Measurements from ENCODE around the gene LSP1.

The LSP1 gene

DNA sequence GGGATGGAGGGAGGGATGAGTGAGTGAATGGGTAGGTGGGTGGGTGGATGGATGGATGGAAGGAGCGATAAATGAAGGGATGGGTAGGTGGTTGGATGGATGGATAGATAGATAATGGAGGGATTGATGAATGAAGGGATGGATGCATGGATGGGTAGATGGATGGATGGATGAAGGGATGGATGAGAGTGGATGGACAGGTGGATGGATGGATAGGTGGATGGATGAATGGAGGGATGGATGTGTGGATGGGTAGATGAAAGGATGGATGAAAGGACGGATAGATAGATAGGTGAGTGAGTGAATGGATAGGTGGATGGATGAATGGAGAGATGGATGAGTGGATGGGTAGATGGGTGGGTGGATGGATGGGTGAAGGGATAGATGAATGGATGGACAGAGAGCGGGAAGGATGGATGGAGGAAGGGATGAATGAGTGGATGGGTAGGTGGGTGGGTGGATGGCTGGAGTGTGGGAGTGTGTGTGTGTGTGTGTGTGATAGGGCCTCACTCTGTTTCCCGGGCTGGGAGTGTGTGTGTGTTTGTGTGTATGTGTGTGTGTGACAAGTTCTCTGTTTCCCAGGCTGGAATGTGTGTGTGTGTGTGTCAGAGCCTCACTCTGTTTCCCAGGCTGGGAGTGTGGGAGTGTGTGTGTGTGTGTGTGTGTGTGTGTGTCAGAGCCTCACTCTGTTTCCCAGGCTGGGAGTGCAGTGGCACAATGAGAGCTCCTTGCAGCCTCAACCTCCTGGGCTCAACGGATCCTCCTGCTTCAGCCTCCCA, 40.9 kb downstream of the LSP1 start:
- no peaks in the 10 kb centered on the region for H3K79me2 ChIP-seq (ENCODE audit: low read length)
- no peak overlapping the region for H3K4me3 ChIP-seq (ENCODE audit: low read length)
- H4K20me1 ChIP-seq (ENCODE audit: insufficient read depth, low read length), result no peaks in the 10 kb centered on the region
- H3K9me3 ChIP-seq (replicated peaks; ENCODE audit: insufficient read depth, low read length), result no peaks in the 10 kb centered on the region
- H3K27me3 ChIP-seq (replicated peaks; ENCODE audit: insufficient read depth, low read length), result peaks cover 42% of the 10 kb centered on the region
- no peak overlapping the region for H3K4me2 ChIP-seq (ENCODE audit: low read depth, low read length)
- H3K27ac ChIP-seq (ENCODE audit: low read length), result no peak overlapping the region
- no peaks in the 10 kb centered on the region for H3K9me2 ChIP-seq (replicated peaks; ENCODE audit: insufficient read depth, low read length)
- H3K36me3 ChIP-seq (replicated peaks; ENCODE audit: insufficient read depth, low read length), result no peaks in the 10 kb centered on the region
- no peak for DNase-seq
- TF ChIP-seq CTCF (IDR thresholded peaks at IDR 0.05; ENCODE audit: low read length) (no peak), EZH2phosphoT487 (IDR thresholded peaks at IDR 0.05; ENCODE audit: low read length) (no peak), EZH2 (optimal IDR thresholded peaks at IDR 0.05; ENCODE audit: low read depth, low read length) (no peak)
- no peak overlapping the region for H2AFZ ChIP-seq (ENCODE audit: low read length)
- no peaks in the 10 kb centered on the region for H3F3A ChIP-seq (ENCODE audit: insufficient read depth, low read length)
- H3K9ac ChIP-seq (ENCODE audit: low read length), result no peak overlapping the region
- H3K4me1 ChIP-seq (ENCODE audit: low read length), result no peaks in the 10 kb centered on the region

DNA sequence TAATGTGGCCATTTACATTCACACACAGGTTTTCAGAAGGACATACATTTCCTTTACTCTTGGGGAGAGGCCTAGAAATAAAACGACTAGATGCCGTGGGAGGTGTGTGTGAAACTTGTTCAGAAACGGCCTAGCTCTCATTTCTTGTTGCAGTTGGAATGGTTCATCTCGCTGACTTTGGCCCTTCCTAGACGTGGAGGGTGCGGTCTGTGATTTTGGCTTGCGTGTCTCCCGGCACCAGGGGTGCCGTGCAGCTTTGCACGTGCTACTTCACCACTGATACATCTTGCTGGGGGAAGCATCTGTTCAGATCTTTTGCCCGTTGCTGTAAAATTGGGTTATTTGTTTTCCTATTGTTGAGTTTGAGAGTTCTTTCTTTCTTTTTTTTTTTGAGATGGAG, 41.9 kb downstream of the LSP1 start:
- Histone ChIP-seq H3K9me3 (replicated peaks; ENCODE audit: insufficient read depth, low read length) (no peaks in the 10 kb centered on the region), H3K9ac (ENCODE audit: low read length) (no peak overlapping the region), H3K27me3 (replicated peaks; ENCODE audit: insufficient read depth, low read length) (peaks cover 52% of the 10 kb centered on the region), H3K79me2 (ENCODE audit: low read length) (no peaks in the 10 kb centered on the region), H3K4me3 (ENCODE audit: low read length) (no peak overlapping the region), H3K27ac (ENCODE audit: low read length) (no peak overlapping the region), H3K4me2 (ENCODE audit: low read depth, low read length) (no peak overlapping the region), H3K4me1 (ENCODE audit: low read length) (no peaks in the 10 kb centered on the region), H3F3A (ENCODE audit: insufficient read depth, low read length) (no peaks in the 10 kb centered on the region), H3K36me3 (replicated peaks; ENCODE audit: insufficient read depth, low read length) (no peaks in the 10 kb centered on the region), H2AFZ (ENCODE audit: low read length) (no peak overlapping the region), H3K9me2 (replicated peaks; ENCODE audit: insufficient read depth, low read length) (no peaks in the 10 kb centered on the region), H4K20me1 (ENCODE audit: insufficient read depth, low read length) (no peaks in the 10 kb centered on the region)
- no peak for DNase-seq
- no peak for TF ChIP-seq EZH2 (optimal IDR thresholded peaks at IDR 0.05; ENCODE audit: low read depth, low read length)
- TF ChIP-seq EZH2phosphoT487 (IDR thresholded peaks at IDR 0.05; ENCODE audit: low read length), result no peak
- no peak for TF ChIP-seq CTCF (IDR thresholded peaks at IDR 0.05; ENCODE audit: low read length)

DNA sequence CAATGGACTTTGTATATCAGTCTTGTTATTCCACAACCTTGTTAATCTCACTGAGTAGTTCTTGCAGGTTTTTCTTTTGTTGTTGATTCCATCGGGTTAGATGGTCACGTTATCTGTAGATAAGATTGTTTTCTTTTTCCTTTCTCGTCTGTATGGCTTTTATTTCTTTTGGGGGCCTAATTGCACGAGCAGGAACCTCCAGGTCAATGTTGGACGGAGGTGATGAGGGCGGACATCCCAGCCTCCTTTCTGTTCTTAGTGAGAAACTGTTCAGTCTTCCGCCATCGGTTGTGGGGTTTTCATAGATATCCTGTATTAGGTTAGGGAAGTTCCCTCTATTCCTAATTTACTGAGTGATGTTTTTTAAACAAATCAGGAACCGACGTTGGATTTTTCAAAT, 43.6 kb downstream of the LSP1 start:
- Histone ChIP-seq H3K4me2 (ENCODE audit: low read depth, low read length) (no peak overlapping the region), H3F3A (ENCODE audit: insufficient read depth, low read length) (no peaks in the 10 kb centered on the region), H3K36me3 (replicated peaks; ENCODE audit: insufficient read depth, low read length) (no peaks in the 10 kb centered on the region), H3K9ac (ENCODE audit: low read length) (no peak overlapping the region), H2AFZ (ENCODE audit: low read length) (no peak overlapping the region), H3K9me2 (replicated peaks; ENCODE audit: insufficient read depth, low read length) (no peaks in the 10 kb centered on the region), H3K9me3 (replicated peaks; ENCODE audit: insufficient read depth, low read length) (no peaks in the 10 kb centered on the region), H3K79me2 (ENCODE audit: low read length) (no peaks in the 10 kb centered on the region), H3K4me3 (ENCODE audit: low read length) (no peak overlapping the region), H4K20me1 (ENCODE audit: insufficient read depth, low read length) (no peaks in the 10 kb centered on the region), H3K27ac (ENCODE audit: low read length) (no peak overlapping the region), H3K27me3 (replicated peaks; ENCODE audit: insufficient read depth, low read length) (peaks cover 68% of the 10 kb centered on the region), H3K4me1 (ENCODE audit: low read length) (no peaks in the 10 kb centered on the region)
- no peak for DNase-seq
- TF ChIP-seq EZH2phosphoT487 (IDR thresholded peaks at IDR 0.05; ENCODE audit: low read length), result no peak
- no peak for TF ChIP-seq EZH2 (optimal IDR thresholded peaks at IDR 0.05; ENCODE audit: low read depth, low read length)
- no peak for TF ChIP-seq CTCF (IDR thresholded peaks at IDR 0.05; ENCODE audit: low read length)

All from MM.1S (cell line).